HEK293T (cell line): ENCODE measurements around the gene MAPK8IP2.

ENCODE experiments used
- BHLHE40 ChIP-seq: fragments of 450-650 bp; IDR thresholded peaks from 2 replicates; pipeline ENCODE4 v1.6.1; 2016; ENCODE audit warnings: mild to moderate bottlenecking, moderate library complexity, borderline replicate concordance
- CTBP1 ChIP-seq: fragments of 450-650 bp; IDR thresholded peaks from 2 replicates; pipeline ENCODE4 v1.6.1; 2016; ENCODE audit warnings: borderline replicate concordance
- ELF4 ChIP-seq: fragments of 450-650 bp; IDR thresholded peaks from 2 replicates; pipeline ENCODE4 v1.6.1; 2017; ENCODE audit warnings: antibody characterized with exemption
- FOXK2 ChIP-seq: fragments of 450-650 bp; IDR thresholded peaks from 2 replicates; pipeline ENCODE4 v1.6.1; 2016; ENCODE audit warnings: mild to moderate bottlenecking
- FOXM1 ChIP-seq: fragments of 450-650 bp; IDR thresholded peaks from 2 replicates; pipeline ENCODE4 v1.6.1; 2017; ENCODE audit warnings: mild to moderate bottlenecking, borderline replicate concordance
- HDGF ChIP-seq: fragments of 450-650 bp; IDR thresholded peaks from 2 replicates; pipeline ENCODE4 v1.6.1; 2017; ENCODE audit warnings: antibody characterized with exemption, borderline replicate concordance
- LEF1 ChIP-seq: fragments of 450-650 bp; IDR thresholded peaks from 2 replicates; pipeline ENCODE4 v1.6.1; 2017; ENCODE audit warnings: mild to moderate bottlenecking, borderline replicate concordance
- NFRKB ChIP-seq: fragments of 450-650 bp; IDR thresholded peaks from 2 replicates; pipeline ENCODE4 v1.6.1; 2016; ENCODE audit warnings: mild to moderate bottlenecking, moderate library complexity
- PKNOX1 ChIP-seq: fragments of 450-650 bp; IDR thresholded peaks from 2 replicates; pipeline ENCODE4 v1.6.1; 2016
- SP1 ChIP-seq: fragments of 450-650 bp; IDR thresholded peaks from 2 replicates; pipeline ENCODE4 v1.6.1; 2017
- SUZ12 ChIP-seq: fragments of 450-650 bp; IDR thresholded peaks from 2 replicates; pipeline ENCODE4 v1.6.1; 2016; ENCODE audit warnings: mild to moderate bottlenecking
- TARDBP ChIP-seq: fragments of 450-650 bp; IDR thresholded peaks from 2 replicates; pipeline ENCODE4 v1.6.1; 2016
- ZNF384 ChIP-seq: fragments of 450-650 bp; IDR thresholded peaks from 2 replicates; pipeline ENCODE4 v1.6.1; 2016

GRCh38 chr22:50586416-50586815, 14.2 kb upstream of the MAPK8IP2 start:
- TF ChIP-seq HDGF (no peak), SP1 (no peak), CTBP1 (no peak), ELF4 (no peak), FOXM1 (no peak), SUZ12 (no peak), PKNOX1 (no peak), LEF1 (no peak), NFRKB (no peak), ZNF384 (no peak), FOXK2 (no peak), BHLHE40 (no peak), TARDBP (no peak)
